Hepatic stellate cell (primary cell): ENCODE data around the gene PDLIM3.
"Not testable (repeated sequence)": the region's sequence is repeated elsewhere in the genome, so short reads cannot be mapped to it uniquely, and the experiment has no call there.

Experiments
- DNase-seq: peaks from one replicate; pipeline ENCODE4 v3.0.0; 2011; ENCODE audit warnings: low spot score

Gene PDLIM3

DNA sequence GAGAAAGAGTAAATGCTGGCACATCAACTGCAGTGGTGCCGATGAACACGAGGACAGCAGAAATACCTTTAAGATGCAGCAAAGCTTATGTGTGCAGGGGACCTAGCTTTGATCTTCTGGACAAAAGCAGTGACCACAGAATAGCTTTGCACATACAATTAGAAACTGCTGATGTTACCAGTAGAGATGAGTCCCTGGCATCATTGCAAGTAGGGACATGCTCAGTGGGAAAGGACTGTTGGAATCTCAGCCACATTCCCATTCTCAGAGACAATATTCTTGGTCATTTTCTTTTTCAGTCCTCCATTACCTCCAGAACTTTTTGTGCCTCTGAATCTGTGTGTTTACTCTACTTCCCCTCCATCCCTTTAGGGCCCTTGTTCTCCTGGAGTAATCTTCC, 16.9 kb upstream of the PDLIM3 start:
- DNase-seq = no peak

- DNase-seq = no peak
Measured at GRCh38 chr4:185550933-185551332, 15.6 kb upstream of the PDLIM3 start.

GRCh38 chr4:185549095-185549639, 13.9 kb upstream of the PDLIM3 start:
- no peak for DNase-seq

GRCh38 chr4:185548587-185548986, 13.3 kb upstream of the PDLIM3 start:
- DNase-seq = no peak

DNA sequence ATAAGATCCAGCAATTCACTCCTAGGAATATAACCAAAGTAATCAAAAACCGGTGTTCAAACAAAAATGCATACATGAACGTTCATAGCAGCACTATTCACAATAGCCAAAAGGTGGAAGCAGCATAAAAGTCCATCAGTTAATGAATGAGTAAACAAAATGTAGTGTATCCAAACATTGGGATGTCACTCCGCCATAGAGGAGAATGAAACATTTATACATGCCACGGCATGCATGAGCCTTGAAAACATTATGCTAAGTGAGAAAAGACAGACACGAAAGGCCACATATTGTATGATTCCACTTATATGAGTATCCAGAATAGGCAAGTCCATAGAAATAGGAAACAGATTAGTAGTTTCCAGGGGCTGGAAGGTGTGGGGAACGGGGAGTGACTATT, 11.0 kb upstream of the PDLIM3 start:
- no peak for DNase-seq

DNA sequence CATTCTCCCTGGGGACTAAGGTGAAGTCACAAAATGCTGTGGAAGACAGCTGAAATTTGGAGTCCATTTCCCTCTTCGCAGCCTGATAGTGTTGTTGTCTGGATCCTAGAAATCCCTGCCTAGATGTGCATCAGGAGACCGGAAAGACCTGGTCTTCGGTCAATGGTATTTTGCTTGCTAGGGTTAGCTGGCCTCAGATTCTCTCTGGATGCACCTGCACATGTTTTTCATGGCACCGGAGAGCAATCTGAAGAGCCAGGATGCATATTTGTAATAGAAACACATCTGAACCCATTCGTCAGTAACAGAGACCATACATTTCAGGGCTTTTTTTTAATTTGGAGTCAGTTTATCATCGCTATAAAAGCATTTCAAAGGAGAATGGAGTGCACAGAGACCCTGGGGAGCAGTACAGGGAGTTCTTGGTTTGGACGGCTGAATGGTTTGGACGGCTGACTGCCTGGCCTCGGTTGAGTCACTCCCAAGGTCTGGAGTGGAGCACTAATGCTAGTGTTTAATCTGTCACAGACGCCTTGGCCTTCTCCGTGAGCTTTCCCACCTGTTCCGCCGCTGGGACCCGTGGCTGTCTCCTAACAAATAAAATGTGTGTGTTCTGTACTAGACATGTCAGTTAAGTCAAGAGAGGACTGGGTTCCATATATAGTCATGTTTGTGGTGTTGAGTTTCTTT, 7.5 kb upstream of the PDLIM3 start:
- DNase-seq = no peak

- no peak for DNase-seq
Measured at GRCh38 chr4:185541251-185541727, 6.0 kb upstream of the PDLIM3 start.

- DNase-seq = no peak
Measured at GRCh38 chr4:185540487-185541120, 5.3 kb upstream of the PDLIM3 start.

- no peak for DNase-seq
Measured at GRCh38 chr4:185540040-185540439, 4.7 kb upstream of the PDLIM3 start.

DNA sequence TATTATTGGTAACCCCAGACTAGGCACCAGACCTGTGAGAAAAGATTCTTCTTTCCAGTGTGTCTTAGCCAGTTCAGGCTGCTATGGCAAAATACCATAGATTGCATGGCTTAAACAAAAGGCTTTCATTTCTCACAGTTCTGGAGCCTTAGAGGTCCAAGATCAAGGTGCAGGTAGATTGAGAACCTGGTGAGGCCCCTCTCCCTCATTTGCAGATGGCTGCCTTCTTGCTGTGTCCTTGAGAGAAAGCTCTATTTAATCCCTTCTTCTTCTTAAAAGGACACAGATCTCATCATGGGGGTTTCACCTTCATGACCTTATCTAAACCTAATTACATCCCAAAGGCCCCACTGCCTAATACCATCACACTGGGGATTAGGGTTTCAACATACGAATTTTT, 3.5 kb upstream of the PDLIM3 start:
- DNase-seq = no peak

- DNase-seq = peak; percentile 24
Measured at GRCh38 chr4:185536411-185536709, 1.1 kb upstream of the PDLIM3 start.

GRCh38 chr4:185535612-185536410, 504 bp upstream of the PDLIM3 start:
- DNase-seq = no peak

GRCh38 chr4:185534511-185534865, 819 bp downstream of the PDLIM3 start:
- DNase-seq = no peak

DNA sequence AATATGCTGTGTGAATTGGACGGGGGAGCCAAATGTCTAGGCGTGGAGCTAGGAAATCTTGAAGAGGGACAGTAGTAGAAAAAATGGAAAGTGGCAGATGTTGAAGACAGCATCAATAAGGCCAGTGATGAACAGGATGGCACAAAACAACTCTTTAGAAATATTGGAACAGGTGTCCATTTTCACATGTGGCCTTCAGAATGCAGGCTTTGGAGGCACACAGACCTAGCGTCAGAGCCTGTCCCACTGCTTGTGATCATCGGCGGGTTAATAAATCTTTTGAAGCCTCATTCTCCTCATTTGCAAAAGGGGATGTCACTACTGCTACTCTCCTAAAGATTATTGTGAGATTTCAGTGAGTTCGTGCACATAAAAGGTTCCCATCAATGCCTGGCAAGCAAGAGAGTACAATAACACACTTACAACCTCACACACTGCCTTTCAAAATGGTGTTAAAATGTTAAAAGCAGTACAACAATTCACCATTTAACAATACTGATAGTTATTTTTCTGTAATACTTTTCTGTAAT, 2.4 kb downstream of the PDLIM3 start:
- DNase-seq = no peak

GRCh38 chr4:185532293-185532692, 3.0 kb downstream of the PDLIM3 start:
- DNase-seq = no peak

- DNase-seq = not testable (repeated sequence)
Measured at GRCh38 chr4:185531654-185532053, 3.7 kb downstream of the PDLIM3 start.

GRCh38 chr4:185529413-185529812, 5.9 kb downstream of the PDLIM3 start:
- no peak for DNase-seq

GRCh38 chr4:185524888-185525863, 10.1 kb downstream of the PDLIM3 start:
- no peak for DNase-seq

GRCh38 chr4:185523862-185524261, 11.4 kb downstream of the PDLIM3 start:
- DNase-seq = no peak

DNA sequence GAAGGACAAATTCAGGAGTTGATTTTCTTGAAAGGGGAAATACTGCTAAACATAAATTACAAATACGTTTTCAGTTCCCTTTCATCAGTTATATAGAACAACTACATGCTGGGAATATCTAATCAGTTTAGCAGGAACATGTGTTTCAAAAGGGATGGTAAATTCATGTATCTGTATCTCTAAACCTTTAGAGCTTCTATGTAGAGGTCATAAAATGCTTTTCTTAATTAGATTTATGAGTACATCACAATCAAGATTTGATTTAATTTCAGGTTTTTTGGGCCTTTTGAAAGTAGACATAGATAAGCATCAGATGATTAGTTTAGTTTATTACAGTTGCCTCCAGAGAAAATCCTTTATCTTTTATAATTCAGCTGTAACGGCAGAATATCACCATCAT, 12.9 kb downstream of the PDLIM3 start:
- no peak for DNase-seq

DNA sequence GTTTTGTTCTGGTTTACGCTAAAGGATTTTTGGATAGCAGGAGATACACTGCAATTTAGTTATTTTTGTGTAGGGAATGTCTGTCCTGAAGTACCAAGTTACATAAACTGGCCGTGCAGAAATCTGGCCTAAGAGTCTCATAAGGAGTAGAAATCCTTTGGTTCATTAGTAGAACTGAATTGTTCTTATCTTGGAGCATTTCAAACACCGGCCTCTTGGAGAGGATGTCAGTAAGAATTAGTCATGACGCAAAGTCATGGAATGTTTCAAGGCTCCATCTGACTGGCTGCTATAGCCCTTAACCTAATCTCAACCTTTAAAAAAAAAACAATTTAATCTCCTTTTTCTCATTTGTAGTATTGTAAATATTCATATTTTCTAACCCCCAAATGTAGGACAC, 15.2 kb downstream of the PDLIM3 start:
- DNase-seq = no peak

DNA sequence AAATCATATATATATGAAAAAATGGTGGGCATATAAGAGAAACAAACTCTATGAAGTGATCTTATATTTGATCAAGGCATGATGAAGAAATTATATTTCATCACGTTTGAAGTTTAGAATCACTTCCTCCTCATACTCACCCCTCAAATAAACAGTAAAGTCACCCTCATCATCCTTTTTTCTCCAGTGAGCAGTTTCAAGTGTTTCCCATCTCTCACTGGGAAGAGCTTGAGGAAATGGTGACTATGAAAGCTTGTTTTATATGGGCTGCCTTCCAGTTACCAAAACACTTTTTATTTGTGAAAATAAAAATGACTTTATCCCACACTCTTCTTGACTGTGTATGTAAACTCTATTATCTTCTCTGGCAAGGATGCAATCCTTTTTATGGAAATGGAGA, 16.8 kb downstream of the PDLIM3 start:
- no peak for DNase-seq
